ENCODE data around the gene MYL1.

MYL1 gene

GRCh38 chr2:210264282-210264681 is 50.7 kb downstream of the MYL1 start:
- DNase-seq = no peak

- no peak for DNase-seq
These were observed 51.1 kb downstream of the MYL1 start for GRCh38 chr2:210263841-210264240.

DNA sequence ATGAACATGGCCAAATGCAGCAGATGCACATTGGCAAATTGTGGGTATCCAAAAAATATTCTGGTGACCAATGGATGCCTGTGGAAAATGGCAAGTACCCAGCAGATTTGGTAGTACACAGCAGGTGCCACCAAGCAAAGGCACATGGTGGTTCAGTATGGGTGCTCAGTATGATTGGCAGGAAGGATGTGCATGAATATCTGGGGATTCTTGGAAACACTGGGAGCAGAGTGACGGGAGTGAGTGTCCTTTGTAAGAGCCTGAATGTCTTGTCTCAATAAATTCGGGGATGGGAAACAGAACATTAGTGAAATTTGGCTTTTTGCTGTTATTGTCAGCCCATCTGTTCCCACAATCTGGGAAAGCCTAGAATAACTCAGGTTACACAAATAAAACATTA is 52.9 kb downstream of the MYL1 start:
- DNase-seq = no peak

- DNase-seq = no peak
These were observed 55.3 kb downstream of the MYL1 start for GRCh38 chr2:210259687-210260086.

GRCh38 chr2:210252699-210253606 is 62.0 kb downstream of the MYL1 start:
- no peak for DNase-seq

- DNase-seq = no peak
These were observed 64.4 kb downstream of the MYL1 start for GRCh38 chr2:210250622-210251021.

Measured in SIG-M5 (cell line).